Transverse colon (tissue), 4 donors: Measurements from ENCODE around the gene POLR3C. TPM values are rescaled to one million over a fixed set of nuclear protein-coding genes. Genes with fewer than 3 reads are reported as not detected.
"Not testable (repeated sequence)": the region's sequence is repeated elsewhere in the genome, so short reads cannot be mapped to it uniquely, and the experiment has no call there.

Experiments used
- DNase-seq: peaks from one replicate; pipeline ENCODE4 v3.0.0-alpha.2; 2019
- H3K27ac ChIP-seq, 4 donors: fragments of 200-600 bp; sonication (generic); 2 replicates each; pipeline ENCODE4 v1.5.1; 2016 to 2018; ENCODE audit warnings: inconsistent platforms in 4 of 4
- H3K27me3 ChIP-seq: fragments of 200-600 bp; sonication (generic); 2 replicates; pipeline ENCODE4 v1.5.1; 2017; ENCODE audit warnings: inconsistent platforms
- H3K36me3 ChIP-seq, 4 donors: fragments of 200-600 bp; sonication (generic); 2 replicates each; pipeline ENCODE4 v1.5.1; 2017 to 2019; ENCODE audit warnings: inconsistent platforms in 4 of 4
- H3K4me1 ChIP-seq, 4 donors: fragments of 200-600 bp; sonication (generic); 2 replicates each; pipeline ENCODE4 v1.5.1; 2017 to 2020; ENCODE audit warnings: inconsistent platforms in 4 of 4
- H3K4me3 ChIP-seq, 4 donors: fragments of 200-600 bp; sonication (generic); 1 replicate in 1 of 4; 2 replicates in 3 of 4; pipeline versions ENCODE4 v1.5.1 to v1.6.1; 2017 to 2019; ENCODE audit warnings: inconsistent platforms in 4 of 4
- H3K9me3 ChIP-seq, 2 donors: fragments of 200-600 bp; sonication (generic); 2 replicates each; pipeline ENCODE4 v1.5.1; 2017 to 2019; ENCODE audit warnings: inconsistent platforms in 2 of 2
- EP300 ChIP-seq: sonication (generic); formaldehyde crosslinking; IDR thresholded peaks from one replicate; pipeline ENCODE4 v1.6.1; 2017; ENCODE audit warnings: antibody characterized with exemption, low read depth
- POLR2A ChIP-seq: fragments of 450-650 bp; IDR thresholded peaks from one replicate; pipeline ENCODE4 v1.6.1; 2016; ENCODE audit warnings: antibody characterized with exemption, mild to moderate bottlenecking, moderate library complexity
- POLR2AphosphoS5 ChIP-seq, 3 donors: sonication (generic); formaldehyde crosslinking; IDR thresholded peaks; one replicate each; pipeline ENCODE4 v1.6.1; 2016; ENCODE audit warnings: antibody characterized with exemption in 3 of 3
- WGBS, 2 donors: methylation state at CpG; one replicate each; pipeline ENCODE4 v1.1.5; 2018; ENCODE audit warnings: low coverage in 1 of 2; 5-methylcytosine and 5-hydroxymethylcytosine counted together
- in situ Hi-C, 4 donors: fragments of 200-750 bp; cut with MboI; loops; one replicate each; pipeline versions ENCODE4 v1.15.0 to v1.15.1; 2017; ENCODE audit warnings: low sequenced_read_pairs in 3 of 4, low pct_ligation_motif_present in 1 of 4, low pct_unique_long_range_greater_than_20kb in 1 of 4
- intact Hi-C: fragments of 100-400 bp; cut with DNase I; formaldehyde crosslinking; loops from one replicate; pipeline ENCODE4 v1.15.1; 2023; ENCODE audit warnings: low total_unique reads
- total RNA-seq, 4 donors: library from RNA; depleted of rRNA; stranded (reverse); fragments of >200 nt; gene quantifications; one replicate each; pipeline ENCODE4 v1.1.0, GENCODE V29; 2016
- TF ChIP-seq, protein P1 (sequence below), 5 experiments: fragments of 200-600 bp in 3 of 5; fragments of 450-650 bp in 2 of 5; sonication (generic) in 3 of 5; IDR thresholded peaks; 1 replicate in 2 of 5; 2 replicates in 3 of 5; pipeline ENCODE4 v1.5.1; 2016 to 2017; ENCODE audit warnings: antibody characterized with exemption in 5 of 5, inconsistent platforms in 3 of 5, mild to moderate bottlenecking in 2 of 5, moderate library complexity in 1 of 5

POLR3C gene
- total RNA-seq, 4 donors from 2014 or later = 13.1 to 77.2 (median 29.0) TPM

DNA sequence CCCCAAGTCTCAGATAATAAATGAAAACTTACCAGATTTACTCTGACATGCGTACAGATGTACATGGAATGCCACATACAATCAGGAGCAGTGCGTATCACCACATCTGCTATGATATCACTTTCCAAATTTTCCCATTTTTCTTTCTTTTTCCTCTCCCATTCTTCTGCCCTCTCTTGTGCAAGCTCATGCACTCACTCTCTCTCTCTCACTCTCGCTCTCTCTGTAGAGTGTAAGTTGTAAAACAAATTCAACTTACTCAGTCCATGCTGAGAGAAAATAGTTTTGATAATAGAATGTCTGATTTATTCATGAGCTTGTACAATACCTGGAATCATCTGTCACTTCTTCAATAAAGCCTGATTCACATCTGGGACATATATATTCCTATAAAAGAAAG lies 35.4 kb upstream of the POLR3C start:
- 93 to 98% methylated on average over 3 of the region's 3 CpGs for WGBS, 2 donors
- intact Hi-C loops (no loop called here), in situ Hi-C loops (no loop called here)
- peaks cover 0 to 21% (median 0%) of the 10 kb centered on the region in 4 donors for H3K4me1 ChIP-seq
- no peak overlapping the region for H3K4me3 ChIP-seq
- DNase-seq = no peak
- H3K27me3 ChIP-seq = no peaks in the 10 kb centered on the region
- H3K9me3 ChIP-seq = no peaks in the 10 kb centered on the region
- TF ChIP-seq, protein P1, sequence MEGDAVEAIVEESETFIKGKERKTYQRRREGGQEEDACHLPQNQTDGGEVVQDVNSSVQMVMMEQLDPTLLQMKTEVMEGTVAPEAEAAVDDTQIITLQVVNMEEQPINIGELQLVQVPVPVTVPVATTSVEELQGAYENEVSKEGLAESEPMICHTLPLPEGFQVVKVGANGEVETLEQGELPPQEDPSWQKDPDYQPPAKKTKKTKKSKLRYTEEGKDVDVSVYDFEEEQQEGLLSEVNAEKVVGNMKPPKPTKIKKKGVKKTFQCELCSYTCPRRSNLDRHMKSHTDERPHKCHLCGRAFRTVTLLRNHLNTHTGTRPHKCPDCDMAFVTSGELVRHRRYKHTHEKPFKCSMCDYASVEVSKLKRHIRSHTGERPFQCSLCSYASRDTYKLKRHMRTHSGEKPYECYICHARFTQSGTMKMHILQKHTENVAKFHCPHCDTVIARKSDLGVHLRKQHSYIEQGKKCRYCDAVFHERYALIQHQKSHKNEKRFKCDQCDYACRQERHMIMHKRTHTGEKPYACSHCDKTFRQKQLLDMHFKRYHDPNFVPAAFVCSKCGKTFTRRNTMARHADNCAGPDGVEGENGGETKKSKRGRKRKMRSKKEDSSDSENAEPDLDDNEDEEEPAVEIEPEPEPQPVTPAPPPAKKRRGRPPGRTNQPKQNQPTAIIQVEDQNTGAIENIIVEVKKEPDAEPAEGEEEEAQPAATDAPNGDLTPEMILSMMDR (IDR thresholded peaks at IDR 0.05) = no peak
- TF ChIP-seq EP300 (no peak), POLR2AphosphoS5 (IDR thresholded peaks at IDR 0.05) (no peak), POLR2A (no peak)
- H3K27ac ChIP-seq = no peak overlapping the region
- no peaks in the 10 kb centered on the region for H3K36me3 ChIP-seq

DNA sequence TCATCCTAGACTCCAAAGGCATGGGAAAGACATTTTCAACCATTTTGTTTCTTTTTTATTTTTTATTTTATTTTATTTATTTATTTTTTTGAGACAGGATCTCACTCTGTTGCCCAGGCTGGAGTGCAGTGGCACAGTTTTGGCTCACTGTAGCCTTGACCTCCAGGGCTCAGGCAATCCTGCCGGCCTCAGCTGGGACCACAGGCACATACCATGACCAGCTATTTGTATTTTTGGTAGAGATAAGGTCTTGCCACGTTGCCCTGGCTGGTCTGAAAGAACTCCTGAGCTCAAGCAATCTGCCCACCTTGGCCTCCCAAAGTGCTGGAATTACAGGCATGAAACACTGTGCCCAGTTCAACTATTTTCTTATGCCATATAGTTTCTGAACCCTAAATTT lies 32.1 kb upstream of the POLR3C start:
- DNase-seq, intact Hi-C loops, H3K27me3 ChIP-seq, H3K4me3 ChIP-seq, H3K36me3 ChIP-seq, H3K4me1 ChIP-seq, in situ Hi-C loops, H3K9me3 ChIP-seq, H3K27ac ChIP-seq: not testable (repeated sequence)
- 77% methylated on average over 2 of the region's 2 CpGs; no CpG with 5 or more reads in 1 of the 2 donors for WGBS, 2 donors

DNA sequence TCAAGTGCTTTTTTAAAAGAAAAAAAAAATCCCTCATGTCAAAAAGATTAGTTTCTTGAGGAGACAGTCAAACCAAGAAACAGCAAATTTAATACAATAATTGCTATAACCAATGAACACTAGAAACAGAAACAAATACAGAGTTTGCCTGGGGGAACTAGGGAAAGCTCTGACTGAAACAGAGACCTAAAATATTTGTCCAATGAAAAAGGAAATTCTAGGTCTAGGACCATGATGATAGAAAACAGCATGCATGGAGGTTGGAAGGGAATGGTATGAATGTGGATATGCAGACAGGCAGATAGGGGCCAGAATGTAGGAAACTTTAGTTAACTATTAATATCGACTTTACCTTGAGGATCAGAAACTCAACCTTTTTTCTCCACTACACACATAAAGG lies 31.5 kb upstream of the POLR3C start:
- Histone ChIP-seq H3K36me3 (no peaks in the 10 kb centered on the region), H3K9me3 (peaks cover 6 to 8% of the 10 kb centered on the region in 2 donors), H3K4me3 (no peak overlapping the region), H3K27ac (no peak overlapping the region), H3K4me1 (no peaks in the 10 kb centered on the region), H3K27me3 (no peaks in the 10 kb centered on the region)
- intact Hi-C loops = no loop called here
- no peak for DNase-seq
- no peak for TF ChIP-seq POLR2AphosphoS5 (IDR thresholded peaks at IDR 0.05)
- TF ChIP-seq, protein P1 (IDR thresholded peaks at IDR 0.05) = no peak
- in situ Hi-C loops = no loop called here
- WGBS, 2 donors = 90% methylated on average over 1 of the region's 1 CpG

DNA sequence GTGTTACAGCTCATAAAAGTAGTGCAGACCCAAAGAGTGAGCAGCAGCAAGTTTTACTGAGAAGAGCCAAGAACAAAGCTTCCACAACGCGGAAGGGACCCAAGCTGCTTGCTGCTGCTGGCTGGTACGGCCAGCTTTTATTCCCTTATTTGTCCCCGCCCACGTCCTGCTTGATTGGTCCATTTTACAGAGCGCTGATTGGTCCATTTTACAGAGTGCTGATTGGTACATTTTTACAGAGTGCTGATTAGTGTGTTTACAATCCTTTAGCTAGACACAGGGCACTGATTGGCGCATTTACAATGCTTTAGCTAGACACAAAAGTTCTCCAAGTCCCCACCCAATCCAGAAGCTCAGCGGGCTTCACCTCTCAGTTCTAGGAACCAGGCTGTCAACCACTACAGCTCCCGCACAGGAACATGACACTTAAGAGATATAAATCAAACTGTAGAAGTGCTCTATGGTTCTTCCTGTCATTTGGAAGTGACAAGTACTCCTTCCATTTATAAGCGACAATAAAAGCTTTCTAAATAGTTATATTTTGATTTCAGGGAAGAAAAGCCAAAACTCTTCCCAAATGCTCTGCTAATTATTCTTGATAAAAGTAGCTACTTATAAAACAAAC lies 28.6 kb upstream of the POLR3C start:
- DNase-seq = no peak
- H3K4me1 ChIP-seq = no peaks in the 10 kb centered on the region
- no peaks in the 10 kb centered on the region for H3K36me3 ChIP-seq
- in situ Hi-C loops = no loop called here
- no peak overlapping the region for H3K27ac ChIP-seq
- intact Hi-C loops = no loop called here
- no peaks in the 10 kb centered on the region for H3K27me3 ChIP-seq
- H3K4me3 ChIP-seq = no peak overlapping the region
- TF ChIP-seq POLR2AphosphoS5 (IDR thresholded peaks at IDR 0.05) (no peak), EP300 (no peak), POLR2A (no peak)
- TF ChIP-seq, protein P1 (IDR thresholded peaks at IDR 0.05) = no peak
- whole genome bisulfite sequencing, 2 donors = 99 to 100% methylated on average over 4 to 10 of the region's 10 CpGs
- peaks cover 8 to 9% of the 10 kb centered on the region in 2 donors for H3K9me3 ChIP-seq

DNA sequence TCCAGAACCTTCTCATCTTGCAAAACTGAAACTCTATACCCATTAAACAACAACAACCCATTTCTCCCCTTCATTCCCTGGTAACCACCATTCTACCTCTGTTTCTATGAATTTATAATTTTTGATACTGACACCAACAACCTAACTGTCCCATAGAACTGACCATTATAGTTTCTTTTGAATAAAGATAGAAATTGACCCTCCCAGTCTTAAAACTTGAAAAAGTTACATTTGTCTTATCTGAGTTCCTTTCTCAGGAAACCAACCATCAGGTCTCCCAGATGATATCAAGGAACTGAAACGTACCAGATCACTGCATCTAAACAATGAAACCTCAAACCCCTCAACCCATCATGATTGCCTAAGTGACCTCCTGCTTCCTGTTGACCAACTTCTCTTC lies 27.2 kb upstream of the POLR3C start:
- WGBS, 2 donors = 57 to 81% methylated on average over 1 of the region's 1 CpG
- no peak for DNase-seq
- TF ChIP-seq EP300 = no peak
- no peak for TF ChIP-seq POLR2AphosphoS5 (IDR thresholded peaks at IDR 0.05)
- TF ChIP-seq, protein P1 (IDR thresholded peaks at IDR 0.05) = no peak
- no peak for TF ChIP-seq POLR2A

More for the DNA sequence above, 27.2 kb upstream of the POLR3C start:
- Histone ChIP-seq H3K27ac (no peak overlapping the region), H3K4me1 (no peaks in the 10 kb centered on the region), H3K4me3 (no peak overlapping the region), H3K36me3 (no peaks in the 10 kb centered on the region), H3K9me3 (peaks cover 8 to 9% of the 10 kb centered on the region in 2 donors), H3K27me3 (no peaks in the 10 kb centered on the region)
- intact Hi-C loops (no loop called here), in situ Hi-C loops (no loop called here)
